Heart left ventricle (tissue), 16 donors: Measurements from ENCODE around the gene CNOT1. TPM values are rescaled to one million over a fixed set of nuclear protein-coding genes. Genes with fewer than 3 reads are reported as not detected.

Experiments
- ATAC-seq, 4 donors: fragments of 200-7000 bp; cut with Tn5 transposase; one replicate each; pipeline ENCODE4 v1.9.1; 2020 to 2022; ENCODE audit warnings: moderate library complexity in 4 of 4, mild to moderate bottlenecking in 3 of 4, moderate number of reproducible peaks in 1 of 4
- DNase-seq, 5 donors: peaks; one replicate each; pipeline ENCODE4 v3.0.0-alpha.2; 2020
- H3K27ac ChIP-seq, 12 donors: fragments of 200-600 bp; sonication (generic) in 4 of 12; one replicate each; pipeline versions ENCODE4 v1.5.0 to v1.8.0; 2016 to 2022; ENCODE audit warnings: mild to moderate bottlenecking in 2 of 12
- H3K27me3 ChIP-seq, 9 donors: fragments of 200-600 bp; sonication (generic) in 2 of 9; one replicate each; pipeline versions ENCODE4 v1.5.1 to v1.8.0; 2016 to 2022; ENCODE audit warnings: mild to moderate bottlenecking in 3 of 9
- H3K36me3 ChIP-seq, 9 donors: fragments of 200-600 bp; sonication (generic) in 2 of 9; one replicate each; pipeline versions ENCODE4 v1.5.0 to v1.8.0; 2018 to 2022; ENCODE audit warnings: mild to moderate bottlenecking in 2 of 9
- H3K4me1 ChIP-seq, 12 donors: fragments of 200-600 bp; sonication (generic) in 4 of 12; one replicate each; pipeline versions ENCODE4 v1.5.0 to v1.8.0; 2016 to 2022; ENCODE audit warnings: mild to moderate bottlenecking in 3 of 12
- H3K4me3 ChIP-seq, 12 donors: fragments of 200-600 bp; sonication (generic) in 4 of 12; one replicate each; pipeline versions ENCODE4 v1.5.0 to v1.8.0; 2017 to 2022; ENCODE audit warnings: mild to moderate bottlenecking in 9 of 12, moderate library complexity in 4 of 12
- H3K9me3 ChIP-seq, 12 donors: fragments of 200-600 bp; sonication (generic) in 4 of 12; one replicate each; pipeline versions ENCODE4 v1.5.0 to v1.8.0; 2016 to 2022; ENCODE audit warnings: mild to moderate bottlenecking in 1 of 12
- CTCF ChIP-seq, 12 donors: fragments of 200-600 bp; sonication (generic) in 4 of 12; IDR thresholded peaks; one replicate each; pipeline versions ENCODE4 v1.5.0 to v1.8.0; 2018 to 2022; ENCODE audit warnings: antibody characterized with exemption in 12 of 12, mild to moderate bottlenecking in 5 of 12
- POLR2A ChIP-seq, 2 donors: fragments of 450-650 bp; IDR thresholded peaks; one replicate each; pipeline ENCODE4 v1.6.1; 2017; ENCODE audit warnings: antibody characterized with exemption in 2 of 2, mild to moderate bottlenecking in 2 of 2, moderate library complexity in 2 of 2
- WGBS, 4 donors: extraction: QIAGEN DNeasy Blood & Tissue Kit in 2 of 4; methylation state at CpG; one replicate each; pipeline versions ENCODE4 v1.1.5 to v1.1.7; 2013 to 2018; 5-methylcytosine and 5-hydroxymethylcytosine counted together
- intact Hi-C, 10 donors: fragments of 100-400 bp; cut with DNase I; formaldehyde crosslinking; loops; one replicate each; pipeline versions ENCODE4 v1.11.1 to v1.14.2; 2022
- polyA plus RNA-seq, 2 donors: library from polyadenylated mRNA; stranded (reverse); fragments of 200-250 nt; gene quantifications; one replicate each; pipeline ENCODE4 v1.2.3, GENCODE V29; 2013
- total RNA-seq, 9 donors: library from RNA; depleted of rRNA in 2 of 9; stranded (reverse); fragments of >200 nt in 2 of 9; fragmentation: NEBNext Ultra II Directional in 3 of 9; extraction: Animal tissue kit (Norgen Biotek cat#: 25700) in 3 of 9; gene quantifications; one replicate each; pipeline versions ENCODE4 v1.1.0 to v1.2.4, GENCODE V29; 2016 to 2023
- donor health status: ischemic (EF 13 %, LVEDD 7.1; RV severe dilation, severe dysfunction).
- donor health status: healthy with polysubstance abuse.
- donor health status: DM: no; HTN: yes; CAD: no.
- donor health status: DM: no; HTN: no; CAD: no.
- donor health status: ischemic (EF 25% LVEDD 6.9; RV normal size, moderate dysfunction).
- donor health status: ischemic (EF 25% LVEDD 5.7; RV mildly dilated, moderate dysfunction).
- donor health status: healthy.
- donor health status: DM: yes; HTN: yes; CAD: no.
- donor health status: ischemic (EF 35%, LVEDD 5.7; RV mildly dilated, moderate dysfunction).
- donor health status: nonischemic (EF 11% LVEDD 7.7; RV severe dilation, severe dysfunction).
- donor health status: DM: yes; HTN: yes; CAD: no.
- donor health status: PGD.
- donor health status: ischemic (EF 29% LVEDD 5.4; RV normal size, mild dysfunction).
- donor health status: nonischemic (EF 23%, LVEDD 6.1; RV moderate dilation, normal function).

Gene CNOT1
- total and polyA plus RNA-seq, 11 donors, result 21.2 to 110 (median 81.1) TPM

DNA sequence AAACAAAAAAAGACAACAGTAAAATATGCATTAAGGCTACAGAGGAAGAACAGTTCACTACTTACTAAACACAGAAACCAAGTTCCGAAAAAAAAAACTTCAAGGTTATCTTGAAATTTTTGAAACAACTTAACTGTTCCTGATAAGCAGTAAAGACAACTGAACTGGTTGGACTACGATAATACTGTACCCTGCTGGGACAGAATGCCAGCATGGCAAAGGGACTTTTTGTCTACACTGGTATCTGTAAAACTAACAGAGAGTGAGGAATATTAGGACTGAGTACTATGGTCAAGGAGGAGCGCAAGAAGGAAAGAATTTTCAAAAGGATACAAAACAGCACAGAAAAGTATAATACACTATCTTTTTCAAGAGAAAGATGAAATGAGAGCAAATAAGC is 94.5 kb downstream of the CNOT1 start:
- ATAC-seq, result peak; percentile 28 to 47 (median 40)
- intact Hi-C loops, result loop anchor here in 1 of 10 donors (10.0 kb wide), 1 partner anchor 50 kb away; no protein-coding TSS in a partner anchor
- H3K27ac ChIP-seq, result peak overlapping the region in 9 of 12 donors; percentile 33 to 56 (median 47)
- peaks cover 0 to 36% (median 3%) of the 10 kb centered on the region in 12 donors for H3K4me1 ChIP-seq
- TF ChIP-seq CTCF (IDR thresholded peaks at IDR 0.05) (no peak), POLR2A (IDR thresholded peaks at IDR 0.05) (no peak)
- no peak overlapping the region for H3K4me3 ChIP-seq
- no peaks in the 10 kb centered on the region for H3K27me3 ChIP-seq
- DNase-seq, result no peak
- H3K9me3 ChIP-seq, result no peaks in the 10 kb centered on the region
- H3K36me3 ChIP-seq, result peaks cover 0 to 100% (median 99%) of the 10 kb centered on the region in 9 donors
- 56 to 63% (median 61%) methylated on average over 3 of the region's 3 CpGs for WGBS, 4 donors

- TF ChIP-seq POLR2A (IDR thresholded peaks at IDR 0.05) (no peak), CTCF (IDR thresholded peaks at IDR 0.05) (no peak)
- peak; percentile 79 to 87 (median 84) for ATAC-seq
- 65 to 72% (median 71%) methylated on average over 14 of the region's 14 CpGs for WGBS, 4 donors
- no peaks in the 10 kb centered on the region for H3K9me3 ChIP-seq
- peak overlapping the region in 10 of 12 donors; percentile 11 to 56 (median 45) for H3K27ac ChIP-seq
- peaks cover 0 to 36% (median 3%) of the 10 kb centered on the region in 12 donors for H3K4me1 ChIP-seq
- no peak overlapping the region for H3K4me3 ChIP-seq
- peaks cover 0 to 100% (median 100%) of the 10 kb centered on the region in 9 donors for H3K36me3 ChIP-seq
- no peaks in the 10 kb centered on the region for H3K27me3 ChIP-seq
- peak in 2 of 5 donors; percentile 36 to 72 for DNase-seq
- intact Hi-C loops, result loop anchor here in 1 of 10 donors (10.0 kb wide), 1 partner anchor 51 kb away; no protein-coding TSS in a partner anchor
These were observed 95.7 kb downstream of the CNOT1 start for GRCh38 chr16:58533751-58534470.

- Histone ChIP-seq H3K4me3 (no peak overlapping the region), H3K27me3 (no peaks in the 10 kb centered on the region), H3K27ac (no peak overlapping the region), H3K36me3 (peaks cover 0 to 100% (median 100%) of the 10 kb centered on the region in 9 donors), H3K9me3 (no peaks in the 10 kb centered on the region), H3K4me1 (peaks cover 0 to 28% (median 0%) of the 10 kb centered on the region in 12 donors)
- DNase-seq, result no peak
- ATAC-seq, result no peak
- intact Hi-C loops, result loop anchor here in 1 of 10 donors (10.0 kb wide), 1 partner anchor 52 kb away; no protein-coding TSS in a partner anchor
- 92 to 96% (median 94%) methylated on average over 3 of the region's 3 CpGs for WGBS, 4 donors
- TF ChIP-seq POLR2A (IDR thresholded peaks at IDR 0.05) (no peak), CTCF (IDR thresholded peaks at IDR 0.05) (no peak)
These were observed 97.2 kb downstream of the CNOT1 start for GRCh38 chr16:58532414-58532813.

DNA sequence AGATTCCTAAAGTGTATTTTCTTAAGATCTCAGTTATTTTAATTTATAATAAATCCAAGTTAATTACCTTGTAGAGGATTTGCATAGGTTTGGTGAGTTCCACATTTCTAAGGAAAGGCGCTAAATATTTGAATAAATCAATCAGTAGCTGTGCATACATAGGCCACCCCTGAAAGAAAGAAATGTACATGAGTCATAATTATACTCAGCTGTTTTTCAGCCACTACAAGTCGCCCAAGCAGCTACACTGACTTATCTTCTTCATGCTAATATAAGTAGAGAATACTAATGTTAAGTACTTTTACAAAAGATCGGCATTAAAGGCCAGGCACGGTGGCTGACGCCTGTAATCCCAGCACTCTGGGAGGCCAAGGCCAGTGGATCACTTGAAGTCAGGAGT is 99.4 kb downstream of the CNOT1 start:
- Histone ChIP-seq H3K27me3 (no peaks in the 10 kb centered on the region), H3K9me3 (no peaks in the 10 kb centered on the region), H3K4me1 (peaks cover 0 to 12% (median 0%) of the 10 kb centered on the region in 12 donors), H3K27ac (no peak overlapping the region), H3K36me3 (peaks cover 2 to 100% (median 100%) of the 10 kb centered on the region in 9 donors), H3K4me3 (no peak overlapping the region)
- intact Hi-C loops, result loop anchor here in 1 of 10 donors (10.0 kb wide), 1 partner anchor 55 kb away; no protein-coding TSS in a partner anchor
- no peak for ATAC-seq
- TF ChIP-seq CTCF (IDR thresholded peaks at IDR 0.05) (no peak), POLR2A (IDR thresholded peaks at IDR 0.05) (no peak)
- WGBS, 4 donors, result 91 to 94% (median 93%) methylated on average over 5 of the region's 5 CpGs
- no peak for DNase-seq
